ENCODE data around the gene PAEP.
"Not testable (repeated sequence)": the region's sequence is repeated elsewhere in the genome, so short reads cannot be mapped to it uniquely, and the experiment has no call there.

Gene PAEP

GRCh38 chr9:135526089-135526729 lies 35.3 kb upstream of the PAEP start:
- DNase-seq (ENCODE audit: low read depth), result no peak

GRCh38 chr9:135526730-135527571 lies 34.6 kb upstream of the PAEP start:
- DNase-seq (ENCODE audit: low read depth), result no peak

- not testable (repeated sequence) for DNase-seq (ENCODE audit: low read depth)
These were observed 32.6 kb upstream of the PAEP start for GRCh38 chr9:135528842-135529435.

DNA sequence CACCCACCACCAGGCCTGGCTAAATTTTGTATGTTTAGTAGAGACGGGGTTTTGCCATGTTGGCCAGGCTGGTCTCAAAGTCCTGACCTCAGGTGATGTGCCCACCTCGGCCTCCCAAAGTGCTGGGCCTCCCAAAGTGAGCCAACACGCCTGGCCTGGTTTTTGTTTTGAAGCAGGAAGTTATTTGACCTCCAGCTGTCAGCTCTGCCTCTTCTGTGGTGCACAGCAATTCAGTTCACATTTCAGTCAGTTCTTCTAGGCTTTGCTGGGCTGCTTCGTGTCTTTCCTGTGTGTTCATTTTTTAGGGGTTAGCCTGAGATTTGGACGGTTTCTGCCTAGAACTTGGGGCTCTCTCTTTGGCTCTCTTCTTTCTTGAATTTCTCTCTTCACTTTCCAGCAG lies 31.4 kb upstream of the PAEP start:
- no peak for DNase-seq (ENCODE audit: low read depth)

DNA sequence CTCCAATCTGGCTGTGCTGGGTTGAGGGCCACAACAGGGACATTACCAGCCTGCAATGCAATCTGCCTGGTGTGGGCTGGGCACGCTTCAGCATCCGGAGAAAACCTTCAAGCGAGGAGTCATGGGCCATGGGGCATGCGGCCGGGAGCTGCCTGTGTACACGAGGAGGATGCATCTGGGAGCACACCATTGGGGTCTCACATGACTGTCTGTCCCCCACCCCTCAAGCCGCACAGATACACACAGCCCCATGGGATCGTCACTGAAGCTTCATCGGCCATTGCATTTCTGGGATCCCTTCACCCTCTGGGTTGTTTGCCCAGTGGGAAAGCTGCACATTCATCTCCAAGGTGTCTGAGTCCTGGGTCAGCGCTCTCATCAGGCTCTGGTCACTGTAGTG lies 30.5 kb upstream of the PAEP start:
- no peak for DNase-seq (ENCODE audit: low read depth)

DNA sequence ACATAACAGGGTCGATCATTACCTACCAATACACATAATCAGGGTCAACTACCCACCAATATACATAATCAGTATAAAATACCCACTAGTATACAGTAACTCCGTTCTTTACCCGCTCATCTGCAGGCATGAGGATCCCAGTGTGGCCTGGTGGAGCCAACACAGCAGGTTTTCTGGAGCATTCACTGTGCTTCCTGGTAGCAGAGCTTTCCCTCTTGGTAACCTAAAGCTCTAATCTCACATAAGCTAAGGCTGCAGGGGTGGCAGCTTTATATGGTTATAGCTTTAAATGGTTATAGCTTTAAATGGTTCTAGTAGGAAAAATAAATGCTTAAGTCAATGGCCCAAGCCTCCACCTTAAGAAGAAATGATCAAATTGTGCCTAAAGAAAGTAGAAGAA lies 28.4 kb upstream of the PAEP start:
- DNase-seq (ENCODE audit: low read depth), result no peak

DNA sequence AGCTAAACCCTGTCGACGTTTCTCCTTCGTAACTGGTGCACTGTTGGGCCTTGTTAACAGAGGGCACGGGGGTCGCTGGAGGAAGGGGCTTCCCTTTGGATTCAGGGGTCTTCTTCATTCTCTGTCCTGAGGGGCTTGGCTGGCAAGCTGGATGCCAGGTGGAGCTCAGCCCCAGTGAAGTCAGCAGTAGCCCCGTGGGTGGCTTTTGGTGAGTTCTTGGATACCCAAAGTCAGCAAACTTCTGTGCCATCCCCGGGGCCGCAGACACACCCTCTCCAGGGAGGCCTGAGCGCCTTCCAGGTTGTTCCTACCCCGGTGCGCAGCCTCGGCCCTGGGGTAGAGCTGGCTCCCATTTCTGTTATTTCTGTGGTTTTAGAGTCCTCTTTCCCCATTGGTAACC lies 27.9 kb upstream of the PAEP start:
- DNase-seq (ENCODE audit: low read depth), result no peak

GRCh38 chr9:135534192-135534711 lies 27.3 kb upstream of the PAEP start:
- not testable (repeated sequence) for DNase-seq (ENCODE audit: low read depth)

- DNase-seq (ENCODE audit: low read depth), result not testable (repeated sequence)
These were observed 26.7 kb upstream of the PAEP start for GRCh38 chr9:135534826-135535225.

DNA sequence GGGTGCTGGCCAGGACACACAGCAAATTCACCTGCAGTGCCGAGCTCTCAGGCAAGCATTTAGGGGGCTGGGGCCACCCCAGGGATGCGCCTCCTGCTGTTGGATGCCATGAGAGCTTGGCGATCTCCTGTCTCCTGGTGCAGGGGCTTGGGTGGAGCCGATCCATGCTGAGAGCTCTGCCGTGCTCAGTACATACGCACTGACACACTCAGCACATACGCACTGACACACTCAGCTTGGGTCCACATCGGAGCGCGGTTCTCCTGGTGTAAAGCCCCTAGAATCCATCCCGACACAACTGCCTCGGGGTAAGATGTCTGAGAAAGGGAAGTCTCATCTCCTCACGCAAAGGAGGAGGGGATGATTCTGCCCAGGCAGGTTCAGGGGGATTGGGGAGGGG lies 25.9 kb upstream of the PAEP start:
- DNase-seq (ENCODE audit: low read depth), result not testable (repeated sequence)

GRCh38 chr9:135536216-135536615 lies 25.3 kb upstream of the PAEP start:
- DNase-seq (ENCODE audit: low read depth), result peak; percentile 22

DNA sequence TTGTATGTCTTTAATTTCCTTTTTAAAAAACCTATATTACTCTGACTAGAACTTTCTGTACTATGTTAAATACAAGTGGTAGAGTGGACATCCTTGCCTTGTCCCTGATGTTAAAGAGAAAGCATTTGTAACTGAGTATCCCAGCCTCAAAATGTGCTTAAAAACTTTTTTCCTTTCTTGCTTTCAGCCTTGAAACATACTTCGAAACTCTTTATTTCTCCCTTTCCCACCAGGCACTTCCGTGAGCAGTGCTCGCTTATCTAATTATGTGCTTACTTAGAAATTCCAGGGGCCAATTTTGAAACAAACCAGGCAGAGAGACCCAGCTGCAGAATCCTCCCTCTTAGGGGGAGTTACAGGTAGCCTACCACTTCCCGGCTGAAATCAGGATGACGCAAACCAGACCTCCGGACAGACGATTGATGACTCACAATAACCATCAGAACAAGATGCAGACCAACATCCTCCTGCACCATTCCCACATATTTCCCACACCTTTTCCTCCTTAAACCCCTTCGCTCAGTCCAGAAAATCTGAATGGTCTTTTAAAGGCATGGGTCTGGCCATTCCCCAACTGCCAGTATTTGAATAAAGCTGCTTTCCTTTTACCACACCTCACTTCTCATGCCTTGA lies 18.2 kb upstream of the PAEP start:
- not testable (repeated sequence) for DNase-seq (ENCODE audit: low read depth)

DNA sequence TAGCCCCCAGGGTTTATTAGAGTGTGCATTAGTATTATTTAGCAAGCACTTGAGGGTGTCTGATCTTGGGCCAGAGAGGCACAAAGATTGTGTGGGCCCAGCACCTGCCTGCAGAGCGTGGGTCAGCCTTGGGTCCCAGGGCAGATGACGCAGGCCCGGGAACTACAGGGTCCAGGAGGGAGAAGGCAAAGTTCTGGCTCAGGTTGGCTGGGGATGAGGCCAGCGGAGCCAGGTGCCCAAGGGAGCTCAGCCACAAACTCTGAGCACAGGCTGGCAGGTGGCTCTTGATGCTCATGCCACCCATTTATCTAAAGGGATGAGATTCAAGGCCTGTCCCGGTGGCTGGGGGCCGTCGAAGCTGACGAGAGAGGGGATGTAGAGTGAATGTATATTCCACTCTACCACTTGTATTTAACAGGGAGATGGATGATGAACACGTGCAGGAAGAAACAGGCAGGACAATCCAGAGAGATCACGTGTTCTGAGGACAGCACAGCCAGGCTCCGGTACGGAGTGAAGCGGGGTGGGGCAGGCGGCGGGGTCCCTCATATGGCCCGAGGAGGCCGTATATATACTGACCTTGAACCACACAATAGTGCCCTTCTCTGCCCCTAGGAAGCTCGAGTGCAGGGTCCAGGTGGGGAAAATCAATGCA lies 16.4 kb upstream of the PAEP start:
- no peak for DNase-seq (ENCODE audit: low read depth)

DNA sequence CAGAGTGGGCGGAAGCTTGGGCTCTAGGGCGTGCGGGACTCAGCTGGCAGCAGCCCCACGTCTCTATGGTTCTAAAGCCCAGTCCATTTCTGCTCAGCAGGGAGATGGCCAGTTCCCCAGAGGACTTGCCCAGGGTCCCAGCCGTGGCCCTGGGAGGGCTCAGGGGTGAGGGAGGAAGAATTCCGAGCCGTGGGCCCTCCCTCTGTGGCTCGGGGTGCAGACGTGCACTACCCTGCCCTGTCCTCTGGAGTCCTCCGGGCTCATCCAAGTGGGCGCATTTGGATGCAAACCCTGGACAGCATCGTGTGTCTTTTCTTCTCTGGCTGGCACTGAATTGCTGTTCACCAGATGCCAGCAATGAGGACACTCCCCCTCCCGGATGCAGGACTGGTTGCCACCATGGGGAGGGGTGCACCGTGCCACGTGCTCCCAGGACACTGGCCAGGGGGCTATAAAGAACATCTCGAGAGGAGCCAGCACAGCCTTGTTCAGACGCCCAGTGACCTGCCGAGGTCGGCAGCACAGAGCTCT lies 15.8 kb upstream of the PAEP start, which contains the start of gene OBP2A:
Gene OBP2A, plus strand, starts transcription at position 481 of the 531 bp plus-strand sequence. CDS start 55 bp downstream, outside the sequence.
- DNase-seq (ENCODE audit: low read depth), result not testable (repeated sequence)

- not testable (repeated sequence) for DNase-seq (ENCODE audit: low read depth)
These were observed 14.6 kb upstream of the PAEP start for GRCh38 chr9:135546792-135547617.

DNA sequence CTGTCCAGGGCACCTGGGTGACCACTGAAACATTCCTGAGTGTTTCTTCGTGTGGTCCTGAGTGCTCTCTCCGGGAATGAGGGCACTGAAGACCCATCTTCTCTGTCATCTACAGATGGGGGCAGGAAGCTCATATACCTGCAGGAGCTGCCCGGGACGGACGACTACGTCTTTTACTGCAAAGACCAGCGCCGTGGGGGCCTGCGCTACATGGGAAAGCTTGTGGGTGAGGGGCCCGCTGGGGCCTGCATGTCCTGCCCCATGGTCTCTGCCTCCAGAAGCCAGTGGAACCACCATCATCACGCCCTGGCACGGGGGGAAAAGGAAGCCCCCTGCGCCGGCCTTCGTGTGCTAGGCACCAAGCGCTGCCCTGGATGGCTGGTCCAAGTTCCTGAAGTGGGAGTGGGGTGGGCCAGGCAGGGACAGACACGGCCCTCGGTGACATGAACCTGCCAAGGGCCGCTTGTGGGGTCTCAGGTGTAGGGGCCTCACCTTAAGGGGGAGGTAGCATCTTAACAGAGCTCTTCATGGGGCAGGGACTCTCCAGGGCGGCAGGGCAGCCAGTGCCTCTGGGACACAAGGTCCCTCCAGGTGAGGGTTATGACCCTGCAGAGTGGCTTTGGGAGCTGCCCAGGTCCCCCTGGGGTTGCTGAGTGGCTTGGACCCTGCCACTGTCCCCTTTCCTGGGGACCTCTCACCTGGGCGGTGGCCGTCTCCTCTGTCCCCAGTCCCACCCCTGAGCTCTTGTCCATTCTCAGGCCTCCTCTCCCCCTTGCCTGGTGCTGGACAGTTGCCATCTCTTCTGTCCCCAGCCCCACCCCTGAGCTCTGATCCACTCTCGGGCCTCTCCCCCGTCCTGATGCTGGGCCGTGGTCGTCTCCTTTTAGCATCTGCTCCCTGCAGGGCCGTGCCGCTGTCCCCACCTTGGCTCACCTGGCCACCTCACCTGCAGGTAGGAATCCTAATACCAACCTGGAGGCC lies 13.5 kb upstream of the PAEP start:
- DNase-seq (ENCODE audit: low read depth), result no peak

DNA sequence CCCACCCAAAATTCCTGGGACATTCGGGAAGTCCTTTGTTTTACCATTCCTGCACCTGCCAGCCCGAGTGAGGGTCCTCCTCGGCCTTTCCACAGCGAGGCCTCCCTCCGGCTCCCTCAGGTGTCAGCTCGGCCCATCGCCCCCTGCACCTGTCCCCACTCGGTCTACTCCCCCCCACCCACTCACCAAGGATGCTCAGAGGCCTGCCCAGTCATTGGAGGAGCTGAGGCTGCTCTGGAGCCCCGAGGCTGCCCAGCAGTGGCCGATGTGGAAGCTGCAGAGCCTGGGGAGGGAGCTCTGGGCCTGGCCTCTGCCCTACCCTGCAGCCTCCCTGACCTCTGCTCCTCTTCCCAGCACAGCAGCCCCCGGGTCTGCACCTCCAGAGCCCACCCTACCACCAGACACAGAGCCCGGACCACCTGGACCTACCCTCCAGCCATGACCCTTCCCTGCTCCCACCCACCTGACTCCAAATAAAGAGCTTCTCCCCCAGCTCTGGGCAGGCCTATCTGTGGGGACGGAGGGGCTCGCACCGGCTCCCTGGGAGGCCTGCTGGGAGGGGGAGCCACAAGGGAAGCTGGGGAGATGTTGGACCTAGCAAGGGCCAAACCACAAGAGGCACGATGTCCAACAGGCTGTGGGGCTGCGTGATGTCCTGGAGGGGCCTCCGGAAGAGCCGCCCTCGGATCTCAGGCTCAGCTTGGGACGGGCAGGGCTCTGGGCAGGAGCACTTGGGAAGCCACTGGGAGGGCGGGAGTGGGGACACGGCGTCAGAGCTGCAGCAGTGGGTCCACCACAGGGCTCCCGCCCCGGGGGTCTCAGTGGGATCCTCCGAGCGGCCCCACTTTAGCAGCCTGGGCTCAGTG lies 11.8 kb upstream of the PAEP start:
- DNase-seq (ENCODE audit: low read depth), result not testable (repeated sequence)

GRCh38 chr9:135550344-135550918 lies 11.1 kb upstream of the PAEP start:
- no peak for DNase-seq (ENCODE audit: low read depth)

Measured in non-pigmented ciliary epithelial cell (primary cell).